ENCODE results near the gene INAFM1.
"Not testable (repeated sequence)": the region's sequence is repeated elsewhere in the genome, so short reads cannot be mapped to it uniquely, and the experiment has no call there.

INAFM1 gene

DNA sequence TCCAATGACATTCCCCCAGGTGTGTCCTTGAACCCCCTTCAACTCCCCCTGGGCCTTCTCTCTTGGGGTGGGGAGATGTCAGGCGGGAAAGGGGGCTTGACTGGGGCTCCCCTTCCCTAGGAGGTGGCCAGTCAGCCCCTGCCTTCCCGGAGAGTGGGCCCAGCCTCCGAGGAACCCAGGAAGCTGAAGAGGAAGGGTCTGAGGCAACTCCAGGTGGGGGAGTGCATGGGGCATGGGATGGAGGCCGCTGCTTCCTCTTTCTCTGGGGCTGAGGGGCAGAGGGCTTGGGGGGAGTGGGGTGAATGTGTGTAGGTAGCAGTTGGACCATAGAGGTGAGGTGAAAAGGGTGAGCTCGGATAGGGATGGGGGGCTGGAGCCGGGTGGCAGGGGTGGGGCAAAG lies 2.7 kb upstream of the INAFM1 start:
- no peak for FAIRE-seq

DNA sequence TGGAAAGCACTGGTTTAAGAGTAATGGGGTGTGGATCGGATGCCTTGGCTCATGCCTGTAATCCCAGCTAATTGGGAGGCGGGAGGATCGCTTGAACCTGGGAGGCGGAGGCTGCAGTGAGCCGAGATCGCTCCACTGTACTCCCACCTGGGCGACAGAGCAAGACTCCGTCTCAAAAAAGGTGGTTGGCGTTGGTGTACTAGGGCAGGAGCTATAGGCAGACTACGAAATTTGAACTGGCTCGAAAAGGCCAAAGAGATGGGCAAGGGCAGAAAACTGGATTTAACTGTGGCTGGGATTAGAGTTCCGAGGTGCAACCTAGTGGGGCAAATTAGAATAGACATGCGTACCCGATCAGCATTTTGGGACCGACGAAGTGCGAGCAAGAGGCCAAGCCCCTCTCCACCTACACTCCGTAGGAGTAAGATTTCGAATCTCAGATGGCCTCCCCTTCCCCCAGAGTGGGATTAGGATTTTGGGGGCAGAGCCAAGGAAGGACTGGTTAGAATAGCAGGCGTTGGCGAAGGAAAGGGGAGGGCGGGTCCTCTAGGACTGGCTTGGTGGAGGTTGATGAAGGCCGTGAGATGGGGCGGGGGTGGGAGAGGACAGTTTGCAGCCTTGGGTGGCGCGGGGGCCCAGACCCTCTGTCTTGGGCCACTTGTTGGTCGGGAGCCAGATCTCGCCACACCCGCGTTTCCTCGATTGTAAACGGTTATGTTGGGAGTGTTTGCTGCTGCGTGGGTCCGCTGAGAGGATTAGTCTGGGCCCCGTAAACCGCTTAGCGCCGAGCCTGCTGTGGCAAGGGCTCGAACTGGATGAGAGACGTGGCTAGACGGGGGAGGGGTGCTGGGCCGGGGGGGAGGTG lies 2.0 kb upstream of the INAFM1 start:
- FAIRE-seq, result no peak

DNA sequence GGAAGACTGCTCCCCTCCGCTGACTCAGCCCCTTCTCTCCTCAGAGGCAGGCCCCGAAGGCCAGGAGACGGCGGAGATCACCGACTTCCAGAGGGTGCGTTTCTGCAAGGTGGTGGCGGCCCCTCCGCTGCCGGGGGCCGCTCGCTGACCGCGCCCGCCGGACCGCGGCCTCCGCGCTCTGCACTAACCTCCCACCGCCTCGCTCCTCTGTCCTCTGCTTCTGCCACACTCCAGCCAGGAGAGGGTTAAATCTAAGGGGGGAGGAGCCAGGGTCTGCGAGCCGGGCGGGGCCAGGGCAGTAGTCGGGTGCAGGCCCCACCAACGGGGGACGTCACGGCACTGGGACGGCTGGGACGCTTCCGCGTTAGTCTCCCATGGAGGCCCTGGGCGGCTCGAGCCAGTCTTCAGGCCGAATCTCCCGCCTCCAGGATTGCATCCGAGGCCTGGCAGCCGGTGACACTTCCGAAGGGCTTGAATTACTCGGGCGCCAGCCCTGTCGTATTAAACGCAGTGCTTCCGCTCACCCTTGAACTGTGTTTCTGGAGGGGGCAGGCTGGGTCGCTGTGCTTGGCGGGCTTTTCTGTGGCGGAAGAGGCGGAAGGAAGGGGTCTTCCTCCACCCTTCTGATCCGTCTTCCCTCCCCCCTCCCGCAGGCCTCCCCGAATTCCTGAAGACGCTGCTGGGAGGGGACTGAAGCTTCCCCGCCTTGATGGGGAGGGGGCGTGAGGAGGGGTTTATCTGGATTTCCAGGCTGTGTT lies 1.2 kb upstream of the INAFM1 start:
- peak; percentile 72 for FAIRE-seq

DNA sequence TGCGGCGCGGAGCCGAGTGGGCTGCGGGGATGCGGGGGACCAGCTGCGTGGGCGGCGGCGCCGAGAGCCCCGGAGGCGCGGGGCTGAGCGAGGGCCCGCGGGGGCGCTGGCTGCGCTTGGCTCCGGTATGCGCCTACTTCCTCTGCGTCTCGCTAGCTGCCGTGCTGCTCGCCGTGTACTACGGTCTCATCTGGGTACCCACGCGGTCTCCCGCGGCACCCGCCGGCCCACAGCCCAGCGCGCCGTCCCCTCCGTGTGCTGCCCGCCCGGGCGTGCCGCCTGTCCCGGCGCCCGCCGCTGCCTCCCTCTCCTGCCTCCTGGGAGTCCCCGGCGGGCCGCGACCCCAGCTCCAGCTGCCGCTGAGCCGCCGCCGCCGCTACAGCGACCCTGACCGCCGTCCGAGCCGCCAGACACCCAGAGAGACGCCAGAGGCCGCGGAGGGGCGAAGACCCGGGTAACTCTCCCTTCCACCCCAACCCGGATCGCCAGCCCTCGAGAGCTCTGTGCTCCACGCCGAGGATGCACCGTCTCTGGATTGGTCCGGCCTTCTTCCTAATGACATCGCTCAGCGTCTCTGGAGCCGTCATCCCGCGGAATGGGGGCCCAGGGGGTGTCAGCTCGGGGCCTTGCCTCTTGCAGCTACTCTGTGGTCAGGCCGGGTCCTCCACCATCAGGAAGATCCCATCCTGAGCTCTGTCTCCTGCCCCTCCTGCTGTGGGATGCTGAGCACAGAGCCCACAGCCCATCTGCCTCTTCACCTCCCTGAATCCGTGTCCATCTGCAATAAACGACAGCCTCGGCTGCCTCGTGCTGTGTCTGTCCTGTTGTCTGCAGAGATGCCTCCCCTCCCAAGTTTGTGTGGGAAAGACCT lies 441 bp downstream of the INAFM1 start:
- FAIRE-seq, result no peak

DNA sequence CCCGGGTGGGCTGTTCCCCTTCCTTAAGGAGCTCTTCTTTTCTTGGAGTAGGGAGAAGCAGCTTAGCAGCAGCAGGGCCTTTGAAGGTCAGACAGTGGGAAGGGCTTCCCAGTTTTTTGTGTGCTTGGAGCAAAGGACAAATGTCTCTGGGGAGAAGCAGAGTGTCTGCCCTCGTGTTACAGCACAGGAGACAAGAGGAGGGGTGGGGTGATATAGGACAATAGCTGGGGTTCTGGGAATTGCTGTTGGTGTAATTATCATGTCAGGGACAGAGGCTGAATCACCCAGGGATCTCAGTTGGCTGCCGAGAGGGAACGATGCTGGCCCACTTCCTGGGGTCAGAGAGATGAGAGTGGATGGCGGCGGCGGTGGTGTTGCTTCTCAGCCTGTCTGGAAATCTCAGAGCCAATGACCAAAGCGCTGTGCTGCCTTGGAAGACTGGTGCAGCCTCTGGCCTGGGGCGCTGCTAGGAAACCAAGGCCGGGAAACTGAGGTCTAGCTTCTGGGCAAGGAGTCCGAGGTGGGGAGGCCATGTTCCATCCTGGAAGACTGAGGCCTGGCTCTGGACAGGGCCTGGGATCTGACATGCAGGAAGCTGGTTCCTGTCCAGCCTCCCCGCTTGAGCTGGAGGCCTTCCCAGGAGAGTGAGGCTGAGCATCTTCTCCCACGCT lies 1.2 kb downstream of the INAFM1 start:
- FAIRE-seq, result no peak

DNA sequence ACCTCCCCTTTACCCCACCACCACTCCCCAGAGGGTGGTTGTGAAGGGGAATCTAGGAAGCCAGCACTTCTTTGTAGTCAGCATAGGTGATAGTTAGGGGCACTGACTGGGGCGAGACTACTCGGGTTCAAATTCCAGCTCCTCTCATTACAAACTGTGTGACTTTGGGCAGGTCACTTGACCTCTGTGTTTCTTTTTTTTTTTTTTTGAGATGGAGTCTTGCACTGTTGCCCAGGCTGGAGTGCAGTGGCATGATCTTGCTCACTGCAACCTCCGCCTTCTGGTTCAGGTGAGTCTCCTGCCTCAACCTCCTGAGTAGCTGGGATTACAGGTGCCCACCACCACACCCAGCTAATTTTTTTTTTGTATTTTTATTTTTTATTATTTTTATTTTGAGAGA lies 1.8 kb downstream of the INAFM1 start:
- FAIRE-seq, result not testable (repeated sequence)

DNA sequence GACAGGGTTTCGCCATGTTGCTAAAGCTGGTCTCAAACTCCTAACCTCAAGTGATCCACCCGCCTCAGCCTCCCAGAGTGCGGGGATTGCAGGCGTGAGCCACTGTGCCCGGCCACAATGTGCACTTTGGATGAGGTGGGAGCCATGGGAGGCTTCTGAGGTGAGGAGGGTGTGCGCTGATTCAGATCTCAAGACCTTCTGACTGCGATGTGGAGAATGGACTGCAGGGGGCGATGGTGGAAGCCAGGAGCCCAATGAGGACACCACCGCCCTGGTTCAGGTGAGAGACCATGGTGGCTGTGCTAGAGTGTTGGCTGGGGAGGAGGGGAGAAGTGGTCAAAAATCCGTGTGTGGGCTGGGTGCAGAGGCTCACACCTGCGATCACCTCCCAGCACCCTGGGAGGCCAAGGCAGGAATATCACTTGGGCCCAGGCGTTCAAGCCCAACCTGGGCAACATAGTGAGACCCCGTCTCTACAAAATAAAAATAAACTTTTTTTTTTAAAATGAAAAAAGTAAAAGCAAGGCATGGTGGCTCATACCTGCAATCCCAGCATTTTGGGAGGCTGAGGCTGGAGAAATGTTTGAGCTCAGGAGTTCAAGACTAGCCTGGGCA lies 5.6 kb downstream of the INAFM1 start:
- FAIRE-seq, result no peak

DNA sequence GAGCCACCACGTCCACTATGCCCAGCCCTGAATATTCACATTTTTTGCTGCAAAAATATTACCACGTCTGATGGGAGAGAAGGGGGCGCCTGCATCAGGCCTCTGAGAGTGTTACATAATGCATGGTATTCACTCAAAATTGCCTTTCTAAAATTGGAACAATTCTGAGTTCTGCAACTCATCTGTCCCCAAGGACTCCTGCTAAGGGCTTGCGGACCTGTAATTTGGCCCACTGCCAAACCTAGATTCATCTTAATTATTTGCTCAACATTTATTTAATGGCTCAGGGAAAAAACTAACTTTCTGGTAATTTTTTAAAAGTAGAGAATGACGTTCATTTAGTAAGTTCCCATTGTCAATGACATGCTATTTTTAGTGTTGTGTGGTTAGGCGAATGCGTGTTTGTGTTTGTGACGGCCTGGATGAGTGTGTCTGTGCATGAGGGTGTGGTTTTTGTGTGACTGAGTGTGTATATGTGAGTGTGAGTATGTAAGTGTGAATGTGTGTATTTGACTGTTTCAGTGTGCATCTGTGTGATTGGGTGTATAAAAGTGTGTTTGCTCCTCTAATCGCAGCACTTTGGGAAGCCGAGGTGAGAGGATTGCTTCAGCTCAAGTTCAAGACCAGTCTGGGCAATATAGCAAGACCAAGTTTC lies 8.8 kb downstream of the INAFM1 start:
- FAIRE-seq, result no peak

DNA sequence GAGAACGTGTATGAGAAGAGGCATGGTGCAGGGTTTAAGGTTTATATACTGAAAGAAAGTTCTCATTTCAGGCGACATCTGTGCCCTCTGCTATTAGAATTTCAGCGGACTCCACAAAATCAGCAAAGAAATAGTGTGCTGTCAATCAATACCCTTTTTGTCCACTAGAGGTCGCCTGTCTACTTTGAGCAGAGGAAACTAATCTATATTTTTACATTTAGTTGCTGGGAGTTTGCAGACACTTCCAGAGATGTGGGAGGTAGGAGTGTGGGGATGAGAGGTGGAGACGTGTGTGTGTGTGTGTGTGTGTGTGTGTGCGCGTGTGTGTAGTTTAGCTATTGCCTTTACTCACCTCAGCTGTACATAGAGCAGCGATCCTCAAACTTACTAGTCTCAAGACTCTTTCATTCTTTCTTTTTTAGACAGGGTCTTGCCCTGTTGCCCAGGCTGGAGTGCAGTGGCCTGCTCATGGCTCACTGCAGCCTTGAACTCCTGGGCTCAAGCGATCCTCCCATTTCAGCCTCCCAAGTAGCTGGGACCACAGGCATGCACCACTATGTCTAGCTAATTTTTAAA lies 9.7 kb downstream of the INAFM1 start:
- peak; percentile 34 for FAIRE-seq

DNA sequence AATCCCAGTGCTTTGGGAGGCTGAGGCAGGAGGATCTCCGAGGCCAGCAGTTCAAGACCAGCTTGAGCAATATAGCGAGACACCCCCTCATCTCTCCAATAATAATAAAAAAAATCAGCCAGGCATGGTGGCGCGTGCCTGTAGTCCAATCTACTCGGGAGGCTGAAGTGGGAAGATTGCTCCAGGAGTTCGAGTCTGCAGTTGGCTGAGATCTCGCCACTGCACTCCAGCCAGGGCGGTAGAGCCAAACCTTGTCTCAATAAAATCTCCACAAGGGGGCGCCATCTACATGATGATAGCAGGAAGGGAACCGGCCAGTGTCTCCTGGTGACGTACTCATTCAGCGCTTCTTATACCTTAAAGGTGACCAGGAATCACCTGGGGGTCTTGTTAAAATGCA lies 21.4 kb downstream of the INAFM1 start:
- FAIRE-seq, result no peak

DNA sequence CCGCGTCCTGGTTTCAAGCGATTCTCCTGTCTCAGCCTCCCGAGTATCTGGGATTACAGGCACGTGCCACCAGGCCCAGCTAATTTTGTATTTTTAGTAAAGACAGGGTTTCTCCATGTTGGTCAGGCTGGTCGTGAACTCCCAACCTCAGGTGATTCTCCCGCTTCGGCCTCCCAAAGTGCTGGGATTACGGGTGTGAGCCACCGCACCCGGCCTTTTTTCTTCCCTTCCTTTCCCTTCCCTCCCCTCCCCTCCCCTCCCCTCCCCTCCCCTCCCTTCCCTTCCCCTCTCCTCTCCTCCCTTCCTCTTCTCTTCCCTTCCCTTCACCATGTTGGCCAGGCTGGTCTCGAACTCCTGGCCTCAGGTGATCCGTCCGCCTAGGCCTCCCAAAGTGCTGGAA lies 26.2 kb downstream of the INAFM1 start:
- FAIRE-seq, result not testable (repeated sequence)

DNA sequence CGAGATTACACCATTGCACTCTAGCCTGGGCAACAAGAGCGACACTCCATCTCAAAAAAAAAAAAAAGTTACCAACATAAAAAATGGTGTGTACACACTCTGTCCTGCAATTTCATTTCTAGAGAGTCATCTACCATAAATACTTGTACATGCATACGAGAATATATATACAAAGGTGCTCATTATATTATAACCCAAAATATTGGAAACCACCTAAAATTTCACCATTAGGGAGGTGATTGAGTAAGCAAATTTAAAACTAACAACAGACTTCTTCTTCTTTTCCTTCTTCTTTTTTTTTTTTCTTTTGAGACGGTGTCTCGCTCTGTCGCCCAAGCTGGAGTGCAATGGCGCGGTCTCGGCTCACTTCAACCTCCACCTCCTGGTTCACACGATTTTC lies 27.6 kb downstream of the INAFM1 start:
- no peak for FAIRE-seq

DNA sequence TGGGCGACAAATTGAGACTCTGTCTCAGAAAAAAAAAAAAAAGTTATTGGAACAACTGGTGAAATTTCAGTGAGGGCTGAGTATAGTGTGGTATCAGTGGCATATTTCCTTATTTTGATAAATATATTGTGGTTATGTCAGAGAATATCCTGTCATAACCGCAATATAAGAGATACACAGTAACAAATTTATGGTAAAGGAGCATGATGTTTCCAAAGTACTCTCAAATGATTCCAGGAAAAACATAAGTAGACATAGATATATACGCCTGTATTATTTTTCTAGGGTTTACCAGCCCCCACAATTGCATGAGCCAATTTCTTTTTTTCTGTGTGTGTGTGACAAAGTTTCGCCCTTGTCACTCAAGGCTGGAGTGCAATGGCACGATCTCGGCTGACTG lies 29.3 kb downstream of the INAFM1 start:
- FAIRE-seq, result no peak

DNA sequence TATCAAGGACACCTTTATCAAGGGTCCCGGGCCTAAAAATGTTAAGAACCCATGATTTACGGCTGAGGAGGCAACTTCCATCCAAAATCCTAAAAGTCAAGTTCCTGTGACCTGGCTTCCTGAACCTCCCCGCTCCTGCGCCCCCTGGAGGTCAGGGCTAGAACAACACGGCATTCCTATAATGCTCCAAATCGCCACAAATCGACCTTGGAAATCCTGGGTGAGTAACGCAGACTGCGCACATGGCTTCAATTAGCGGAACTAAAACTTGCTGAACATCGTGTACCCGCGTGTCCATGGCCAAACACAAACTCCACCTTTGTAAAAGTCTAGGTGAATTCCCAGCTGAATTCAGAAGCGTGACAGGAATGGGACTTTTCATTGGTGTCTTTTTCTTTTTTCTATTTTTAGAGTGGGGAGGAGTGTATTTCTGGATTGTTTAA lies 30.6 kb downstream of the INAFM1 start:
- peak; percentile 78 for FAIRE-seq

DNA sequence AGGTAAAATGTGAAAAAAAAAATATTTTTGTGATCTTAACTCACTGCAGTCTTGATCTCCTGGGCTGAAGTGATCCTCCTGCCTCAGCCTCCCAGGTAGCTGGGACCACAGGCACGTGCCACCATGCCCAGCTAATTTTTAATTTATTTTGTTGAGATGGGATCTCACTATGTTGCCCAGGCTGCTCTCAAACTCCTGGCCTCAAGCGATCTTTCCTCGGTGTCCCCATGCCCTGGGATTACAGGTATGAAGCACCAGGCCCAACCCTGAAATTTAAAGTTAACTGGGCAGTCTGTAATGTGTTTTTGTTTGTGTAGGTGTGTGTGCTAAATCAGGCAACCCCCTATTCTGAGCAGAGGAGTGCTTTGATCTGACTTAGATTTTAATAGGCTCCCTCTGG lies 31.6 kb downstream of the INAFM1 start:
- no peak for FAIRE-seq

DNA sequence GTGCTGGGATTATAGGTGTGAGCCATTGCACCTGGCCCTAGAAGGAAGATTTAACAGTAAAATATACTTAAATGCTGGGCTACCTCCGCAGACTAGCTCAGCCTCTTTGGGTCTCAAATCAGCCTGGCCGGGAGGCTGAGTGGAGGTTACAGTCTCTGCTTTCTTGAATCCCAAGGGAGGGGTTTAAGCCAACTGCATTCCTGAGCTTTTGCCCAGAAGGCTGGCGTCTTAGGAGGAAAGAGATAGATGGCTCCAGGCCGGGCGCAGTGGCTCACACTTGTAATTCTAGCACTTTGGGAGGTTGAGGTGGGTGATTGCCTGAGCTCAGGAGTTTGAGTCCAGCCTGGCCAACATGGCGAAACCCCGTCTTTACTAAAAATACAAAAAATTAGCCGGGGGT lies 34.4 kb downstream of the INAFM1 start:
- no peak for FAIRE-seq

DNA sequence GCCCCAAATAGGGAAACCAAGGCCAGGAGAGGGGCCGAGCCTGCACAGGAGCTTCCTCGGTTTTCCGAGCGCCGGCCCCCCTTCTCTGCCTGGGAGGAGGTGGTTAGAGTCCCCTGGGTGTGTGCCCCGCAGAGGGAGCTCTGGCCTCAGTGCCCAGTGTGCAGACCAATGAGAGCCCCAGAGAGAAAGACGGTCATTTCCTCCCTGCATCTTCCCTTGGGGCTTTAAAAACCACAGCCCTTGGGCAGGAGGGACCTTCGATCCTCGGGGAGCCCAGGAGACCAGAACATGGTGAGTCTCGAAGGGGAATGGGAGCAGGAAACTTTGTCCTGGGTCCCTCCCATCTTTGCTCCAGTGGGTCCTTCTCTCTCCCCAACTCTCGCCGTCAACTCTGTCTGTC lies 34.9 kb downstream of the INAFM1 start, which contains the start of gene C5AR1:
C5AR1 (plus strand) TSS at position 254 of the 400 bp plus-strand sequence; CDS start at position 289, 35 bp downstream.
- no peak for FAIRE-seq

DNA sequence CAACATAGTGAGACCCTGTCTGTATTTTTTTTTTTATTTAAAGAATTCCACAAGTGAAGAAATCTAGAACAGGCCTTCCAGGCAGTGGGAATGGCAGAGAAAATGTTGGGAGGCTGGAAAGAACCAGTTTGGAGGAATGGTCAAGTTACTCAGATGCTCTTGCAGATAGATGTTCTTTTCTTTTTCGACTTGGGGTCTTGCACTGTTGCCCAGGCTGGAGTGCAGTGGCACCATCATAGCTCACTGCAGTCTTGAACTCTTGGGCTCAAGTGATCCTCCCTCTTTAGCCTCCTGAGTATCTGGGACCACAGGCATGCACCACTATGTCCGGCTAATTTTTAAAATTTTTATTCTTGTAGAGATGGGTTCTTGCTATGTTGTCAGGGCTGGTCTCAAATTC lies 35.6 kb downstream of the INAFM1 start:
- no peak for FAIRE-seq

DNA sequence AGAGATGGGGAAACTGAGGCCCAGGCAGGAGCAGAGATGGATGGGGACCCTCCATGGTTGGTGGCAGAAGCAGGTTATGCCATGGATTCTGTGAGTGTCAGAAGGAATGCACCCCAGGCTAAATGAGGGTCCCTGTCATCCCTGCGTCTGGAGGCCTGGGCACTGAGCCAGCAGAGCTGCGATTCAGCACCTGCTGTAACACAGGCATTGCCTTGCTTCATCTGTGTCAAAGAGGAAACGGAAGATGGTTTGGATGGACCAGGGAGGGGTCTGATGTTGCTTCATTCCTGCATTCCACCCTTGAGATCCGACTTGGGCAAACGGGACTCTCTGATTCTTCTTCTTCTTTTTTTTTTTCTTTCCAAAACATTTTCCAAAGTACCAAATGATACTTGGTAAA lies 36.1 kb downstream of the INAFM1 start:
- no peak for FAIRE-seq

DNA sequence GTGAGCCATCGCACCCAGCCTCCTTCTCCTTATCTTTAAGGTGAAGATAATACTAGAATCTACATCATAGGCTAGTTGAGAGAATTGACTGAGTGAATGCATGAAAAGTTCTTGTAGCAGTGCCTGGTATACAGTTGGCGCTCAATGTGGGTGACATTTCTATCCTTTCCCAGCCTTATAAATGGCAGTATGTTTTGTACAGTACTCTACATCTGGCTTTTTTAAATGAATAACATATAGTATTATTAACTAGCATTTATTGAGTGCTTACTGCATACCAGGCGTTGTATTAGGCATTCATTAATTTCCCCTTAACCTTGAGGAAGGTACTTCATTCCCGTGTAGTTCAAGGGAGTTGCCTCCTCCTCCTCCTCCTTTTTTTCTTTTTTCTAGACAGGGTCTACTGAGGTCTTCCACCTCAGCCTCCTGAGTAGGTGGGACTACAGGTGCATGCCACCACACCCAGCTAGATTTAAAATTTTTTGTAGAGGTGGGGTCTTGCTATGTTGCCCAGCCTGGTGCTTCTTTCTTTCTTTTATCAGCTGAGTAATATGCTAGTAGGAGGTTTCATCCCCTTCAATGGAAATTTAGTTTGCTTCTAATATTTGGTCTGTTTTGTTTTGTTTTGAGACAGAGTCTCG lies 37.8 kb downstream of the INAFM1 start:
- FAIRE-seq, result no peak
